AG10803 (cell line): ENCODE results near the gene KCNT1.

Experiments
- DNase-seq: peaks from one replicate; pipeline ENCODE4 v3.0.0; 2010; ENCODE audit warnings: low read depth
- H3K4me3 ChIP-seq: 2 replicates; pipeline ENCODE4 v1.5.1; 2011; ENCODE audit warnings: mild to moderate bottlenecking, low read length, control low read depth
- CTCF ChIP-seq: conservative IDR thresholded peaks from 2 replicates; pipeline ENCODE4 v1.5.1; 2011; ENCODE audit warnings: mild to moderate bottlenecking, low read length, control low read depth, inconsistent platforms

KCNT1 gene

GRCh38 chr9:135788576-135789300 is 86.8 kb downstream of the KCNT1 start:
- DNase-seq: no peak
- H3K4me3 ChIP-seq: no peak overlapping the region
- no peak for TF ChIP-seq CTCF

- DNase-seq: no peak
- no peak overlapping the region for H3K4me3 ChIP-seq
- TF ChIP-seq CTCF: no peak
Observed at GRCh38 chr9:135789838-135790291, 87.9 kb downstream of the KCNT1 start.

GRCh38 chr9:135790356-135790755 is 88.4 kb downstream of the KCNT1 start:
- TF ChIP-seq CTCF: no peak
- no peak overlapping the region for H3K4me3 ChIP-seq
- DNase-seq: no peak

- no peak for TF ChIP-seq CTCF
- no peak for DNase-seq
- H3K4me3 ChIP-seq: no peak overlapping the region
Observed at GRCh38 chr9:135790850-135791249, 88.9 kb downstream of the KCNT1 start.

GRCh38 chr9:135791431-135792267 is 89.7 kb downstream of the KCNT1 start:
- DNase-seq: no peak
- no peak for TF ChIP-seq CTCF
- no peak overlapping the region for H3K4me3 ChIP-seq

GRCh38 chr9:135792268-135793128 is 90.5 kb downstream of the KCNT1 start:
- no peak overlapping the region for H3K4me3 ChIP-seq
- TF ChIP-seq CTCF: no peak
- DNase-seq: no peak
